ENCODE results near the gene ULBP1.

- TF ChIP-seq CTCF (IDR thresholded peaks at IDR 0.05) = no peak
- no peak for TF ChIP-seq POLR2A (IDR thresholded peaks at IDR 0.05)
These were observed 30.3 kb upstream of the ULBP1 start for GRCh38 chr6:149933461-149933860.

Measured in thyroid gland (tissue), 4 donors.